ENCODE measurements around the gene RASD1.

The RASD1 gene

DNA sequence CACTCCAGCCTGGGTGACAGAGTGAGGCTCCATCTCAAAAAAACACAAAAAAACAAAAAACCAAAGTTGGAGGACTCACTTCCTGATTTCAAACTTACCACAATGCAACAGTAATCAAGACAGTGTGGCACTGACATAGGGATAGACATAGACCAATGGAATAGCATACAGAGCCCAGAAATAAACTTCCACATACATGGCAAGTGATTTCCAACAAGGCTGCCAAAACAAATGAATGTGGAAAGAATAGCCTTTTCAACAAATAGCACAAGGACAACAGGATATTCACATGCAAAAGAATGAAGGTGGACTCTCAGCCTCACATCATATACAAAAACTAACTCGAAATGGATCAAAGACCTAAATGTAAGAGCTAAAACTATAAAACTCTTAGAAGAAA, 36.8 kb upstream of the RASD1 start:
- TF ChIP-seq, protein P1, sequence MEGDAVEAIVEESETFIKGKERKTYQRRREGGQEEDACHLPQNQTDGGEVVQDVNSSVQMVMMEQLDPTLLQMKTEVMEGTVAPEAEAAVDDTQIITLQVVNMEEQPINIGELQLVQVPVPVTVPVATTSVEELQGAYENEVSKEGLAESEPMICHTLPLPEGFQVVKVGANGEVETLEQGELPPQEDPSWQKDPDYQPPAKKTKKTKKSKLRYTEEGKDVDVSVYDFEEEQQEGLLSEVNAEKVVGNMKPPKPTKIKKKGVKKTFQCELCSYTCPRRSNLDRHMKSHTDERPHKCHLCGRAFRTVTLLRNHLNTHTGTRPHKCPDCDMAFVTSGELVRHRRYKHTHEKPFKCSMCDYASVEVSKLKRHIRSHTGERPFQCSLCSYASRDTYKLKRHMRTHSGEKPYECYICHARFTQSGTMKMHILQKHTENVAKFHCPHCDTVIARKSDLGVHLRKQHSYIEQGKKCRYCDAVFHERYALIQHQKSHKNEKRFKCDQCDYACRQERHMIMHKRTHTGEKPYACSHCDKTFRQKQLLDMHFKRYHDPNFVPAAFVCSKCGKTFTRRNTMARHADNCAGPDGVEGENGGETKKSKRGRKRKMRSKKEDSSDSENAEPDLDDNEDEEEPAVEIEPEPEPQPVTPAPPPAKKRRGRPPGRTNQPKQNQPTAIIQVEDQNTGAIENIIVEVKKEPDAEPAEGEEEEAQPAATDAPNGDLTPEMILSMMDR (IDR thresholded peaks at IDR 0.05), result no peak

DNA sequence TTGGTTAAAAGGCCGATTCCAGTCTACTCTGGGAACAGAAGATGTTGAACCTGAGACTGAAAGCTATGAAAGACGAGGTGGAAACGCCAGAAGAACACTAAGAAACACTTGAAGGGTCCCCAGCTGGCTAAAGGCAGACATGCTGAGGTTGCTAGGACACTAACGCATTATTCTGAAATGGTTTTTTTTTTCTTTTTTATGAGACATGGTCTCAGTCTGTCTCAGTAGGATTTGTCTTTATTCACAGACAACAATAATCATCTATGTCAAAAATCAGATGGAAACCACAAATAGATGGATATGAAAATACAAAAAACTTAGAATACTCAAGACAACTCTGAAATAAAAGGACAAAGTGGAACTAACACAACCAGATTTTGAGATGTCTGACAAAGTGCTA, 35.0 kb upstream of the RASD1 start:
- TF ChIP-seq, protein P1 (IDR thresholded peaks at IDR 0.05), result no peak

DNA sequence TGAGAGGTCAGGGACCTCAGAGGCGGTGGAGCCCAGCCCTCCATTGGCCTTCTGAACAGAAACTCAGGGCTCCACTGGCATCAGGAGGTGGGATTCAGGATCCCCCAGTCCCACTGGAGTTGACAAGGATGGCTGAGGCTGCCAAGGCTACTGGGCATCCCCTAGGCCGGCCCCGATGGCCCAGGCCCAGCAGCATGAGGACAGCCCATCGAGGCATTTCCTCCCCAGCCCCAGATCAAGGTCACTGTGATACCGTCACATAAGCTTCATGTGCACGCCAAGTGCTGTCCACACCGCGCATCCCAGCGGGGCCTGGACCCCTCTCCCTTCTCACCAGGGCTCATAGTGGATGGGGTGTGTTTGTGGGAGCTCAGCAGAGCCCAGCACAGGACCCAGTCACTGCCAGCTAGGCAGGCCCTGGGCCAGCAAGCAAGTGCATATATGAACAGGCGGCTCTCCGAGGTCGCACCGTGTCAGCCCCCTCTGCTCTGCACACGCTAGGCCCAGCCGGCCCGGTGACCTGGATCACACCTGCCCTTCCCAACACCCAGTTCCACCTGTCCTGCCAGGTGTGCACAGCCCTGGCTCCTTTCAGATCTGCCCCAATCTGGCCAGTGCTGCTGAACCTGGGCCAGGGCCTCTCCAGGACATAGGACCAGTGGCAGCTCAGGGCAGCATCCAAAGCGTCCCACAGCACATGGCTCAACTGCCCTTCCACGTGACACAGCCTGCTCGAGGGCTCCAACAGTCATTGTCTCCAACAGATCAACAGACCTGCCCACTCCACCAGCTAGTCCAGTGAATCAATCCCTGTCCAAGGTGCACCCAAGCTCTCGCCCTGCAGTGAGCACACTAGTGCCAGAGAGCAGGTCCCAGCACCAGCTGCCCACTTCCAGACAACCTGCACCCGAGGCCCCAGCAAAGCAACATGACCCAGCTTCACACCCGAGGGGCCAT, 32.8 kb upstream of the RASD1 start:
- TF ChIP-seq, protein P1 (IDR thresholded peaks at IDR 0.05), result no peak

DNA sequence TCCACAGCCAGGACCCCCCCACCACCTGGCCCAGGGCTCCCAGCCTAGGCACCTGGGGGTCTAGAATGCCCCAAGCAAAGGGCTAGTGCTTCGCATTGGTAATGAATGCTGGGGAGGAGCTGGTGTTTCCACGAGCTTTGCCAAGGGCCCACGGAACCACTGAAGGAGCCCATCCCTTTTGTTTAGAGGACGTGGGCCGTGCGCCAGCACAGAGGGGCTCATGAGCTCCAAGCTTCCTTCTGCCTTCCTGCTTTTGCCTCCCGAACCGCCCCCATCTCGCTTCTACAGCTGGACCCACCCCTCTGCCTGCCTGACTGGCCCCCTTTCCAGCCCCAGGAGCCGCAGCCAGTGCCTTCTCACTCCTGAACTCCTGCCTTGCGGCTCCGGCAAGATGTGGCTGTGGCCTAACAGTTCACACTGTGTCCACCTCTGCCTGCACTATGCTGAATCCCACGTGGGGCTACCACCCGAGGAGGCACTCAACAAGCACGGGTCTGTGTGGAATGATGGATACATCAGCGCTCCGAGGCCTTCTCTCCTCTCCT, 31.8 kb upstream of the RASD1 start:
- TF ChIP-seq, protein P1 (IDR thresholded peaks at IDR 0.05), result no peak

DNA sequence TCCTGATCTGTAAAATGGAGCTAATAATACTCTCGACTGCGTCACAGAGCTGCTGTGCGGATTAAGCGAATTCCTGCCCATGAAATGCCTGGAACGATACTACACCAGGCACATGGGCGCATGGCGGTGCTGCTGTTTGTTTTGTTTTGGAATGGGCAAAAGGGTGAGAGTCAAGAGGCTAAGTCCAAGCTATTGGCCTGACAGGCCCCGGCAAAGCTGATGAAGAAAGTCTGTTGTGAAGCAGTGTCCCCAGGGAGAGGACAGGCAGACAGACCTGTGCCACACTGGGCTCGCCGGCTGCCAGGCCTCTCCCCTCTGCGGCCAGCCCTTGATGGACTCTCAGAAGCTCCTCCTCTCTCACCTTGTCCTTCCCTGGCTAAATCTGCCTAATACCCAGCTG, 31.3 kb upstream of the RASD1 start:
- TF ChIP-seq, protein P1 (IDR thresholded peaks at IDR 0.05), result no peak

DNA sequence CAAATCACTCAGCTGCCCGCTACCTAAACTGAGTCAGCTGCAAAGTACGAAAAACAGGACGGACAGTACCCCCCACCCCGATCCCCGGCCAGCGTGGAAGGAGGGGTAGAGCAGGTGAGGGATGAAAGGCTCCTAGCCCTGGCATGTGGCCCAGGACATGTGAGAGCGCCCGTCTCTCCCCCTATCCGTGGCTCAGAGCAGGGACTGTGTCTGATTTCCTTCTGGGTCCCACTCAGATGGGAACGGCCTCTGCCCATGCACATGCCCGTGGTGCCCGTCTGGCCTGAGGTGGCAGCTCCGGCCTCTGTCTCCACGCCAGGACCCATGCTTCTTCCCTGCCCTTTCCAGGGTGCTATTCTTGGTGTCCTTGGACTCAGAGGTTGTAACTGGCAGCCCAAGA, 30.2 kb upstream of the RASD1 start:
- TF ChIP-seq, protein P1 (IDR thresholded peaks at IDR 0.05), result no peak

DNA sequence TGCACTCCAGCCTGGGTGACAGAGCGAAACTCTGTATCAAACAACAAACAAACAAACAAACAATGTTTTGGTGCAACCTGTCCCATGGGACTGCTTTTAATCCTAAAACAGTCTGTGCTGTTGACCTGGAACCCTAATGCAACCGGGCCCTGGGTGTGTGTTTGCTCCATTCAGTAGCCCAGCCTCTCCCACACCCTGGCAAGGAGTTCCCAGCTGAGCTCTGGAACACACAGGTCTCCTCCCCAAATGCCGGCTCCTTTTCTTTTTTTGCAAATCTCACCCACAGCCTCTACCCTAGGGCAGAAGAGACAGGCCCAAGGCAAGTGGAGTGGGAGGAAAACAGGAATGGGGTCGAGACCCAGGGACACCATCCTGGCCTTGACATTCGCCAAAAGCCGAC, 29.8 kb upstream of the RASD1 start:
- TF ChIP-seq, protein P1 (IDR thresholded peaks at IDR 0.05), result no peak

Data from LNCAP (cell line).